ENCODE data around the gene JUP.

- TF ChIP-seq CTCF (IDR thresholded peaks at IDR 0.05) (no peak), POLR2A (IDR thresholded peaks at IDR 0.05) (no peak)
Measured at GRCh38 chr17:41751288-41751687, 35.2 kb downstream of the JUP start.

Measured in body of pancreas (tissue), 4 donors.